SK-N-SH treated with all-trans-retinoic acid at 6 μM for 48 hours (cell line): ENCODE data around the gene RABEPK.
"Not testable (repeated sequence)": the region's sequence is repeated elsewhere in the genome, so short reads cannot be mapped to it uniquely, and the experiment has no call there.

ENCODE experiments used
- ATAC-seq: fragments of 200-7000 bp; cut with Tn5 transposase; 3 replicates; pipeline ENCODE4 v1.9.1; 2020; ENCODE audit warnings: mild to moderate bottlenecking, moderate library complexity
- BACH2 ChIP-seq: fragments of 250-450 bp; sonication (Bioruptor Pico); IDR thresholded peaks from 2 replicates; pipeline ENCODE4 v1.9.0; 2021; ENCODE audit warnings: mild to moderate bottlenecking, borderline replicate concordance
- CSDC2 ChIP-seq: fragments of 250-450 bp; sonication (Bioruptor Pico); IDR thresholded peaks from 2 replicates; pipeline ENCODE4 v1.5.0; 2020; ENCODE audit warnings: mild to moderate bottlenecking, moderate library complexity
- CSRNP3 ChIP-seq: fragments of 250-450 bp; sonication (Bioruptor Pico); IDR thresholded peaks from 2 replicates; pipeline ENCODE4 v1.5.1; 2021; ENCODE audit warnings: mild to moderate bottlenecking, moderate library complexity
- ESRRG ChIP-seq: fragments of 250-450 bp; sonication (Bioruptor Pico); IDR thresholded peaks from 2 replicates; pipeline ENCODE4 v1.6.1; 2021; ENCODE audit warnings: mild to moderate bottlenecking
- GLIS3 ChIP-seq: fragments of 250-450 bp; sonication (Bioruptor Pico); IDR thresholded peaks from 2 replicates; pipeline ENCODE4 v1.5.0; 2020; ENCODE audit warnings: mild to moderate bottlenecking, moderate library complexity
- ISL1 ChIP-seq: fragments of 250-450 bp; sonication (Bioruptor Pico); IDR thresholded peaks from 2 replicates; pipeline ENCODE4 v2.1.2; 2022; ENCODE audit warnings: mild to moderate bottlenecking, moderate library complexity
- OSR1 ChIP-seq: fragments of 250-450 bp; sonication (Bioruptor Pico); IDR thresholded peaks from 2 replicates; pipeline ENCODE4 v1.8.0; 2022; ENCODE audit warnings: moderate library complexity, mild to moderate bottlenecking, inconsistent platforms
- PATZ1 ChIP-seq: fragments of 250-450 bp; sonication (Bioruptor Pico); IDR thresholded peaks from 2 replicates; pipeline ENCODE4 v1.8.0; 2020; ENCODE audit warnings: mild to moderate bottlenecking, moderate library complexity, borderline replicate concordance
- PPARA ChIP-seq: fragments of 250-450 bp; sonication (Bioruptor Pico); IDR thresholded peaks from 2 replicates; pipeline ENCODE4 v1.5.0; 2020; ENCODE audit warnings: mild to moderate bottlenecking, borderline replicate concordance
- RARB ChIP-seq: fragments of 250-450 bp; sonication (Bioruptor Pico); IDR thresholded peaks from 2 replicates; pipeline ENCODE4 v1.8.0; 2021; ENCODE audit warnings: mild to moderate bottlenecking, moderate library complexity
- SNAI2 ChIP-seq: fragments of 250-450 bp; sonication (Bioruptor Pico); IDR thresholded peaks from 2 replicates; pipeline ENCODE4 v1.5.0; 2020; ENCODE audit warnings: mild to moderate bottlenecking, moderate library complexity
- TCF4 ChIP-seq: fragments of 250-450 bp; sonication (Bioruptor Pico); IDR thresholded peaks from 2 replicates; pipeline ENCODE4 v1.8.0; 2021; ENCODE audit warnings: mild to moderate bottlenecking, moderate library complexity, borderline replicate concordance
- TOX ChIP-seq: fragments of 250-450 bp; sonication (Bioruptor Pico); IDR thresholded peaks from 2 replicates; pipeline ENCODE4 v1.8.0; 2021; ENCODE audit warnings: mild to moderate bottlenecking, moderate library complexity, borderline replicate concordance
- TSHZ2 ChIP-seq: fragments of 250-450 bp; sonication (Bioruptor Pico); IDR thresholded peaks from 2 replicates; pipeline ENCODE4 v1.5.0; 2020; ENCODE audit warnings: mild to moderate bottlenecking, moderate library complexity
- ZC3H10 ChIP-seq: fragments of 250-450 bp; sonication (Bioruptor Pico); IDR thresholded peaks from 2 replicates; pipeline ENCODE4 v1.5.1; 2021; ENCODE audit warnings: mild to moderate bottlenecking, moderate library complexity
- ZFP3 ChIP-seq: fragments of 250-450 bp; sonication (Bioruptor Pico); IDR thresholded peaks from 2 replicates; pipeline ENCODE4 v1.5.0; 2020; ENCODE audit warnings: mild to moderate bottlenecking, moderate library complexity
- ZNF565 ChIP-seq: fragments of 450-650 bp; formaldehyde crosslinking; conservative IDR thresholded peaks from 2 replicates; pipeline ENCODE4 v1.5.0; 2020; ENCODE audit warnings: low read depth, mild to moderate bottlenecking, moderate library complexity
- TF ChIP-seq, protein P1 (sequence below): fragments of 250-450 bp; sonication (Bioruptor Pico); IDR thresholded peaks from 2 replicates; pipeline ENCODE4 v1.5.1; 2020; ENCODE audit warnings: low read depth, mild to moderate bottlenecking, moderate library complexity
- TF ChIP-seq, protein P2 (sequence below): fragments of 250-450 bp; sonication (Bioruptor Pico); IDR thresholded peaks from 2 replicates; pipeline ENCODE4 v1.8.0; 2021; ENCODE audit warnings: low read depth, mild to moderate bottlenecking, moderate library complexity, borderline replicate concordance

RABEPK gene

DNA sequence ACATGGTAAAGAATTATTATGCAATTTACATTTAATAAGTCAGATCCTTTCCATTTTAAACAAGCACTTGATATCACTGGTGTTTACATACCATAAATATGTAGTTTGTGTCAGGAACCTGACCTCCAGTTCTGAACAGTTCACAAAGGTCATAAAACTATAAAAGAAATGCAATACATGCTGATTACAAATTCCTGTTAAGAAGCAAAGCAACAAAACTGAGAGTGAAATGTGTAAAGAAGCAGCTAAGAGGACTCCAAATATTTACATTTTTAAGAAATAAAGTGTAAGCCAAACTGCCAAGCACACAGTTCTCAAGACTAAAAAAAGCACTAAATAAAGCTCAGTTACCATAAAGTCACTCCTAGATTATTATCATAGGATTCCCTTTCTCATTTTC, 39.6 kb upstream of the RABEPK start:
- ATAC-seq: no peak
- no peak for TF ChIP-seq CSDC2
- no peak for TF ChIP-seq ZC3H10
- no peak for TF ChIP-seq SNAI2 (CRISPR knock-in tag)
- TF ChIP-seq ZFP3: no peak
- TF ChIP-seq TCF4 (CRISPR knock-in tag): no peak
- no peak for TF ChIP-seq RARB (CRISPR knock-in tag)
- TF ChIP-seq TSHZ2 (CRISPR knock-in tag): no peak
- TF ChIP-seq BACH2 (CRISPR knock-in tag): no peak
- TF ChIP-seq, protein P1, sequence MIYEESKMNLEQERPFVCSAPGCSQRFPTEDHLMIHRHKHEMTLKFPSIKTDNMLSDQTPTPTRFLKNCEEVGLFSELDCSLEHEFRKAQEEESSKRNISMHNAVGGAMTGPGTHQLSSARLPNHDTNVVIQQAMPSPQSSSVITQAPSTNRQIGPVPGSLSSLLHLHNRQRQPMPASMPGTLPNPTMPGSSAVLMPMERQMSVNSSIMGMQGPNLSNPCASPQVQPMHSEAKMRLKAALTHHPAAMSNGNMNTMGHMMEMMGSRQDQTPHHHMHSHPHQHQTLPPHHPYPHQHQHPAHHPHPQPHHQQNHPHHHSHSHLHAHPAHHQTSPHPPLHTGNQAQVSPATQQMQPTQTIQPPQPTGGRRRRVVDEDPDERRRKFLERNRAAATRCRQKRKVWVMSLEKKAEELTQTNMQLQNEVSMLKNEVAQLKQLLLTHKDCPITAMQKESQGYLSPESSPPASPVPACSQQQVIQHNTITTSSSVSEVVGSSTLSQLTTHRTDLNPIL (CRISPR knock-in tag): no peak
- TF ChIP-seq, all 23 proteins: peak for 0

- TF ChIP-seq ISL1 (CRISPR knock-in tag) (no peak), ESRRG (CRISPR knock-in tag) (no peak), GLIS3 (no peak), SNAI2 (CRISPR knock-in tag) (no peak), PATZ1 (CRISPR knock-in tag) (no peak), CSDC2 (no peak), TCF4 (CRISPR knock-in tag) (no peak), OSR1 (CRISPR knock-in tag) (no peak), ZNF565 (CRISPR knock-in tag) (no peak), PPARA (CRISPR knock-in tag) (no peak), TOX (CRISPR knock-in tag) (no peak), ZC3H10 (no peak), CSRNP3 (CRISPR knock-in tag) (no peak), TSHZ2 (CRISPR knock-in tag) (no peak), RARB (CRISPR knock-in tag) (no peak)
- TF ChIP-seq, protein P2, sequence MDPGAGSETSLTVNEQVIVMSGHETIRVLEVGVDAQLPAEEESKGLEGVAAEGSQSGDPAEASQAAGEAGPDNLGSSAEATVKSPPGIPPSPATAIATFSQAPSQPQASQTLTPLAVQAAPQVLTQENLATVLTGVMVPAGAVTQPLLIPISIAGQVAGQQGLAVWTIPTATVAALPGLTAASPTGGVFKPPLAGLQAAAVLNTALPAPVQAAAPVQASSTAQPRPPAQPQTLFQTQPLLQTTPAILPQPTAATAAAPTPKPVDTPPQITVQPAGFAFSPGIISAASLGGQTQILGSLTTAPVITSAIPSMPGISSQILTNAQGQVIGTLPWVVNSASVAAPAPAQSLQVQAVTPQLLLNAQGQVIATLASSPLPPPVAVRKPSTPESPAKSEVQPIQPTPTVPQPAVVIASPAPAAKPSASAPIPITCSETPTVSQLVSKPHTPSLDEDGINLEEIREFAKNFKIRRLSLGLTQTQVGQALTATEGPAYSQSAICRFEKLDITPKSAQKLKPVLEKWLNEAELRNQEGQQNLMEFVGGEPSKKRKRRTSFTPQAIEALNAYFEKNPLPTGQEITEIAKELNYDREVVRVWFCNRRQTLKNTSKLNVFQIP (CRISPR knock-in tag): no peak
- TF ChIP-seq, protein P1 (CRISPR knock-in tag): no peak
- 0 out of 3 replicates have a peak, but pooled peaks have one; percentile 22 for ATAC-seq
Observed at GRCh38 chr9:125161284-125161918, 38.9 kb upstream of the RABEPK start.

DNA sequence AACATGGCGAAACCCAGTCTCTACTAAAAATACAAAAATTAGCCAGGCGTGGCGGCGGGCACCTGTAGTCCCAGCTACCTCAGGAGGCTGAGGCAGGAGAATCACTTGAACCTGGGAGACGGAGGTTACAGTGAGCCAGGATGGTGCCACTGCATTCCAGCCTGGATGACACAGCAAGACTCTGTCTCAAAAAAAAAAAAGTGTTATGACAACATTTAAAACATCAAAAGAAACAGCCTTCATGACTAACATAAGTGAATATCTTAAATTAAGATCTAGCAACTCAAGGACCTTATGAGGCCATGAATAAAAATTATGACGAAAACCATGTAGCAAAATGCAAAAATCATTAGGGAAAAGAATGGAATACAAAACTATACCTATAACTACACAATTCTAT, 37.5 kb upstream of the RABEPK start:
- not testable (repeated sequence) for ATAC-seq
